HCT116 (cell line): ENCODE data around the gene IRGQ.
A peak's percentile ranks its signal among the peaks of the same experiment; 100 is the strongest.

Source experiments
- CEBPB ChIP-seq: IDR thresholded peaks from 2 replicates; pipeline ENCODE4 v1.6.1; 2012; ENCODE audit warnings: low read depth
- EZH2 ChIP-seq: fragments of 200-600 bp; sonication (generic); IDR thresholded peaks from 2 replicates; pipeline ENCODE4 v1.6.1; 2017; ENCODE audit warnings: antibody characterized with exemption, mixed run types
- EZH2phosphoT487 ChIP-seq: fragments of 200-600 bp; IDR thresholded peaks from 2 replicates; pipeline ENCODE4 v1.6.1; 2018; ENCODE audit warnings: antibody characterized with exemption, borderline replicate concordance
- POLR2A ChIP-seq: IDR thresholded peaks from 2 replicates; pipeline ENCODE4 v1.7.0; 2011; ENCODE audit warnings: borderline replicate concordance; ENCODE audit not compliant: insufficient read depth, insufficient read length; ENCODE audit errors: extremely low read depth
- POLR2AphosphoS5 ChIP-seq: IDR thresholded peaks from 2 replicates; pipeline ENCODE4 v1.6.1; 2011; ENCODE audit warnings: mild to moderate bottlenecking, low read depth, low read length, moderate library complexity
- RAD21 ChIP-seq: IDR thresholded peaks from 2 replicates; pipeline ENCODE4 v1.6.1; 2012; ENCODE audit warnings: low read depth, mild to moderate bottlenecking
- YY1 ChIP-seq: IDR thresholded peaks from 2 replicates; pipeline ENCODE4 v1.6.1; 2011; ENCODE audit warnings: low read length, low read depth, moderate library complexity, mild to moderate bottlenecking; ENCODE audit not compliant: insufficient replicate concordance; ENCODE audit errors: extremely low read depth
- TF ChIP-seq, protein P1 (sequence below): IDR thresholded peaks from 2 replicates; pipeline ENCODE4 v1.6.1; 2012
- TF ChIP-seq, protein P2 (sequence below), 3 experiments: fragments of 200-600 bp in 1 of 3; sonication (generic) in 1 of 3; IDR thresholded peaks in 2 of 3; conservative IDR thresholded peaks in 1 of 3; 2 replicates each; pipeline ENCODE4 v1.5.1; 2012 to 2017; ENCODE audit warnings: low read depth in 2 of 3, low read length in 2 of 3, antibody characterized with exemption in 1 of 3, borderline replicate concordance in 1 of 3, control low read depth in 1 of 3, mild to moderate bottlenecking in 1 of 3, mixed read lengths in 1 of 3, mixed run types in 1 of 3, moderate library complexity in 1 of 3; ENCODE audit not compliant: insufficient read depth in 1 of 3
- TF ChIP-seq, protein P3 (sequence below): IDR thresholded peaks from 2 replicates; pipeline ENCODE4 v1.6.1; 2012; ENCODE audit warnings: low read depth

DNA sequence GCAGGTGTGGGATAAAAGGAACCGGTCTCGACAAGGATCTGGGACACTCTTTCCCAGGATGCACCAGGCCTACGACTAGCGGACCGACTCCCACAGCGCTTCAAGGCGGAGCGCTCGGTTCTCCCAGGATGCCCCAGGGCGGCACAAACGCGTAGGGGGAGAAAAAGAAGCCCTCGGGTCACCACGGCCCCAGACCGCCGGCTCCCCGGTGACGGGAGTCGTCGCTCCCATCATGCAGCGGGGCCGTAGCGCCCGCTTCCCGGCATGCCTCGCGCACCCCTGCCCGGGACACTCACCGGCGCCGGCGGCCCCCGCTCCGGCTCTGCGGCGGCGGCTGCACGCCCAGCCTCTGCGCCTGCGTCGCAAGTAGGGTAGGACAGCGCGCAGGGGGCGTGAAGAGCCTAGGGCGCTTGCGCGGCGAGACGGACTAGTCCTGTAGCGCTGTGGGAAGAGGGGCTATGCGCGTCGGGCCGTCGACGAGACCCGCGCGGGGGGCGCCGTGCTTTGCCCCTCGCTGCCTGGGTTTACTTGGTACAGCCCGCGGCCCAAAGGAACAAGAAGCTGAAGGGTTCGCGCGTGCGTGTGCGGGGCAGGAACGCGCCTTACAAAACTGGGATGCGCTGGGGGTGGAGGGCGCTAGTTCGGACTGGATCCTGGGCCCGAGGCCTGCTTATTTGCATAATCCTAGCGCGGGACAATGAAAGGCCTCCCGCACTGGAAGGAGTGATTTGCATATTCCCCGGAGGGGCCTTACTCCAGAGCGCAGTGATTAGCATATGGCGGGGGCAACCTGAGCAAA, 23.5 kb upstream of the IRGQ start, which contains the start of gene ZNF428:
- peak; percentile 72 for TF ChIP-seq POLR2A
- TF ChIP-seq, protein P1, sequence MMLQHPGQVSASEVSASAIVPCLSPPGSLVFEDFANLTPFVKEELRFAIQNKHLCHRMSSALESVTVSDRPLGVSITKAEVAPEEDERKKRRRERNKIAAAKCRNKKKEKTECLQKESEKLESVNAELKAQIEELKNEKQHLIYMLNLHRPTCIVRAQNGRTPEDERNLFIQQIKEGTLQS, result no peak
- TF ChIP-seq, protein P2, sequence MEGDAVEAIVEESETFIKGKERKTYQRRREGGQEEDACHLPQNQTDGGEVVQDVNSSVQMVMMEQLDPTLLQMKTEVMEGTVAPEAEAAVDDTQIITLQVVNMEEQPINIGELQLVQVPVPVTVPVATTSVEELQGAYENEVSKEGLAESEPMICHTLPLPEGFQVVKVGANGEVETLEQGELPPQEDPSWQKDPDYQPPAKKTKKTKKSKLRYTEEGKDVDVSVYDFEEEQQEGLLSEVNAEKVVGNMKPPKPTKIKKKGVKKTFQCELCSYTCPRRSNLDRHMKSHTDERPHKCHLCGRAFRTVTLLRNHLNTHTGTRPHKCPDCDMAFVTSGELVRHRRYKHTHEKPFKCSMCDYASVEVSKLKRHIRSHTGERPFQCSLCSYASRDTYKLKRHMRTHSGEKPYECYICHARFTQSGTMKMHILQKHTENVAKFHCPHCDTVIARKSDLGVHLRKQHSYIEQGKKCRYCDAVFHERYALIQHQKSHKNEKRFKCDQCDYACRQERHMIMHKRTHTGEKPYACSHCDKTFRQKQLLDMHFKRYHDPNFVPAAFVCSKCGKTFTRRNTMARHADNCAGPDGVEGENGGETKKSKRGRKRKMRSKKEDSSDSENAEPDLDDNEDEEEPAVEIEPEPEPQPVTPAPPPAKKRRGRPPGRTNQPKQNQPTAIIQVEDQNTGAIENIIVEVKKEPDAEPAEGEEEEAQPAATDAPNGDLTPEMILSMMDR (IDR thresholded peaks at IDR 0.05 in 2 of 3, conservative IDR thresholded peaks at IDR 0.05 in 1 of 3; ENCODE audit: borderline replicate concordance in 1 of 3, insufficient read depth in 1 of 3, low read depth in 2 of 3, low read length in 2 of 3), result no peak
- no peak for TF ChIP-seq EZH2phosphoT487
- TF ChIP-seq, protein P3, sequence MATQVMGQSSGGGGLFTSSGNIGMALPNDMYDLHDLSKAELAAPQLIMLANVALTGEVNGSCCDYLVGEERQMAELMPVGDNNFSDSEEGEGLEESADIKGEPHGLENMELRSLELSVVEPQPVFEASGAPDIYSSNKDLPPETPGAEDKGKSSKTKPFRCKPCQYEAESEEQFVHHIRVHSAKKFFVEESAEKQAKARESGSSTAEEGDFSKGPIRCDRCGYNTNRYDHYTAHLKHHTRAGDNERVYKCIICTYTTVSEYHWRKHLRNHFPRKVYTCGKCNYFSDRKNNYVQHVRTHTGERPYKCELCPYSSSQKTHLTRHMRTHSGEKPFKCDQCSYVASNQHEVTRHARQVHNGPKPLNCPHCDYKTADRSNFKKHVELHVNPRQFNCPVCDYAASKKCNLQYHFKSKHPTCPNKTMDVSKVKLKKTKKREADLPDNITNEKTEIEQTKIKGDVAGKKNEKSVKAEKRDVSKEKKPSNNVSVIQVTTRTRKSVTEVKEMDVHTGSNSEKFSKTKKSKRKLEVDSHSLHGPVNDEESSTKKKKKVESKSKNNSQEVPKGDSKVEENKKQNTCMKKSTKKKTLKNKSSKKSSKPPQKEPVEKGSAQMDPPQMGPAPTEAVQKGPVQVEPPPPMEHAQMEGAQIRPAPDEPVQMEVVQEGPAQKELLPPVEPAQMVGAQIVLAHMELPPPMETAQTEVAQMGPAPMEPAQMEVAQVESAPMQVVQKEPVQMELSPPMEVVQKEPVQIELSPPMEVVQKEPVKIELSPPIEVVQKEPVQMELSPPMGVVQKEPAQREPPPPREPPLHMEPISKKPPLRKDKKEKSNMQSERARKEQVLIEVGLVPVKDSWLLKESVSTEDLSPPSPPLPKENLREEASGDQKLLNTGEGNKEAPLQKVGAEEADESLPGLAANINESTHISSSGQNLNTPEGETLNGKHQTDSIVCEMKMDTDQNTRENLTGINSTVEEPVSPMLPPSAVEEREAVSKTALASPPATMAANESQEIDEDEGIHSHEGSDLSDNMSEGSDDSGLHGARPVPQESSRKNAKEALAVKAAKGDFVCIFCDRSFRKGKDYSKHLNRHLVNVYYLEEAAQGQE, result no peak
- TF ChIP-seq EZH2, result no peak
- no peak for TF ChIP-seq CEBPB
- TF ChIP-seq POLR2AphosphoS5, result peak; percentile 73; the same call in 1 of the 2 replicates
- TF ChIP-seq YY1, result no peak
- TF ChIP-seq RAD21, result no peak
